K562 (cell line): ENCODE measurements around the gene PACSIN3. TPM values are rescaled to one million over a fixed set of nuclear protein-coding genes. Genes with fewer than 3 reads are reported as not detected.

Source experiments
- ATAC-seq: fragments of 200-7000 bp; cut with Tn5 transposase; 3 replicates; pipeline ENCODE4 v1.9.1; 2020; ENCODE audit warnings: moderate library complexity
- BruUV-seq: library from RNA; stranded (reverse); fragments of 400-500 nt; replicated peaks from 2 replicates; lab custom pipeline; 2021; lab: Mats Ljungman, UMichigan
- CTCF ChIA-PET: fragments of 300-600 bp; formaldehyde crosslinking; extraction: SDS; loops from one replicate; lab custom pipeline; 2021; ENCODE audit warnings: low intra/inter-chr PET ratio; lab: Yijun Ruan, JAX
- POLR2A ChIA-PET: fragments of 300-600, 350-650 bp; sonication (Branson Sonifier 250); formaldehyde crosslinking; extraction: SDS; loops from one replicate; lab custom pipeline; 2021; ENCODE audit warnings: antibody characterized with exemption, inconsistent platforms; lab: Yijun Ruan, JAX
- DNase-seq, 4 experiments: peaks; one replicate each; pipeline versions ENCODE4 v3.0.0 to v3.0.0-alpha.2; 2011 to 2018; ENCODE audit warnings: low spot score in 3 of 4, mixed read lengths in 3 of 4; ENCODE audit errors: extremely low read depth in 1 of 4
- FAIRE-seq: peaks from 2 replicates; lab custom pipeline; 2011; peaks lifted over from hg19 to GRCh38; lab: Jason Lieb, UNC
- H2AFZ ChIP-seq: 2 replicates; pipeline ENCODE4 v1.6.0; 2011; ENCODE audit warnings: low read depth, low read length, control low read depth, inconsistent platforms
- H3K27ac ChIP-seq: fragments of 200-600 bp; 3 replicates; pipeline ENCODE4 v1.8.0; 2011; ENCODE audit warnings: low read depth, mild to moderate bottlenecking, control low read depth, inconsistent platforms, low read length, moderate library complexity, mixed read lengths; ENCODE audit errors: extremely low read depth
- H3K27me3 ChIP-seq, 2 experiments: fragments of 300-600 bp in 1 of 2; 2 replicates in 1 of 2; 3 replicates in 1 of 2; pipeline versions ENCODE4 v1.6.0 to v1.8.0; 2011; ENCODE audit warnings: inconsistent platforms in 2 of 2, low read length in 2 of 2, mild to moderate bottlenecking in 1 of 2, mixed read lengths in 1 of 2, moderate library complexity in 1 of 2; ENCODE audit not compliant: control insufficient read depth in 2 of 2, insufficient read depth in 2 of 2
- H3K36me3 ChIP-seq: fragments of 300-600 bp; 3 replicates; pipeline ENCODE4 v1.8.0; 2011; ENCODE audit warnings: mild to moderate bottlenecking, low read length, inconsistent platforms; ENCODE audit not compliant: control insufficient read depth, insufficient read depth
- H3K4me1 ChIP-seq, 2 experiments: fragments of 200-600 bp in 1 of 2; replicated peaks in 1 of 2; 2 replicates in 1 of 2; 3 replicates in 1 of 2; pipeline versions ENCODE4 v1.5.1 to v1.8.0; 2011; ENCODE audit warnings: inconsistent platforms in 2 of 2, low read length in 2 of 2, mild to moderate bottlenecking in 1 of 2, mixed read lengths in 1 of 2, moderate library complexity in 1 of 2; ENCODE audit not compliant: control insufficient read depth in 2 of 2, insufficient read depth in 2 of 2
- H3K4me2 ChIP-seq: 2 replicates; pipeline ENCODE4 v1.6.1; 2011; ENCODE audit warnings: low read length, control low read depth, inconsistent platforms, mixed read lengths; ENCODE audit not compliant: insufficient read depth
- H3K4me3 ChIP-seq: fragments of 200-600 bp; sonication (generic), shearing (Covaris generic); 2 replicates; pipeline ENCODE4 v1.5.1; 2016; ENCODE audit warnings: control low read depth, inconsistent platforms
- H3K79me2 ChIP-seq: fragments of 200-600 bp; 3 replicates; pipeline ENCODE4 v1.8.0; 2011; ENCODE audit warnings: low read length, inconsistent platforms; ENCODE audit not compliant: control insufficient read depth, insufficient read depth
- H3K9ac ChIP-seq, 2 experiments: 2 replicates each; pipeline versions ENCODE4 v1.6.0 to v1.6.1; 2011; ENCODE audit warnings: low read depth in 2 of 2, low read length in 2 of 2, control low read depth in 1 of 2, inconsistent platforms in 1 of 2, mild to moderate bottlenecking in 1 of 2, mixed read lengths in 1 of 2; ENCODE audit not compliant: insufficient read depth in 1 of 2
- H3K9me1 ChIP-seq: one replicate; pipeline ENCODE4 v1.6.0; 2011; ENCODE audit warnings: inconsistent platforms, mild to moderate bottlenecking, low read length, moderate library complexity; ENCODE audit not compliant: control insufficient read depth, insufficient read depth
- H3K9me3 ChIP-seq: replicated peaks from 2 replicates; pipeline ENCODE4 v1.5.1; 2011; ENCODE audit warnings: low read depth, low read length, inconsistent platforms; ENCODE audit not compliant: control insufficient read depth, insufficient read depth
- H4K20me1 ChIP-seq: replicated peaks from 2 replicates; pipeline ENCODE4 v1.6.1; 2011; ENCODE audit warnings: low read length, inconsistent platforms, mixed read lengths; ENCODE audit not compliant: control insufficient read depth, insufficient read depth
- PRDM10 ChIP-seq: fragments of 450-650 bp; IDR thresholded peaks from 2 replicates; pipeline ENCODE4 v1.6.1; 2018; ENCODE audit not compliant: partially characterized antibody
- SMAD1 ChIP-seq: fragments of 150-350 bp; IDR thresholded peaks from 2 replicates; pipeline ENCODE4 v1.6.1; 2014; ENCODE audit warnings: low read length, low read depth; ENCODE audit not compliant: partially characterized antibody
- STAG1 ChIP-seq: sonication (generic); formaldehyde crosslinking; IDR thresholded peaks from 2 replicates; pipeline ENCODE4 v1.5.0; 2020; ENCODE audit warnings: missing genetic modification reagents, borderline replicate concordance
- ZNF431 ChIP-seq: sonication (generic); formaldehyde crosslinking; IDR thresholded peaks from 2 replicates; pipeline ENCODE4 v1.8.0; 2022; ENCODE audit warnings: mild to moderate bottlenecking, missing genetic modification reagents
- ZNF717 ChIP-seq: fragments of 250-450 bp; sonication (Bioruptor Pico); IDR thresholded peaks from 2 replicates; pipeline ENCODE4 v1.5.0; 2021
- WGBS: fragments of 100-300 bp; shearing (Covaris generic); methylation state at CpG from one replicate; pipeline ENCODE4 v1.1.6; 2016; ENCODE audit warnings: low coverage, mixed read lengths; ENCODE audit not compliant: insufficient coverage; ENCODE audit errors: missing lambda C conversion rate; 5-methylcytosine and 5-hydroxymethylcytosine counted together
- in situ Hi-C: fragments of 300-500 bp; cut with MboI; formaldehyde crosslinking; loops from 4 replicates; pipeline ENCODE4 v1.15.0; 2018; ENCODE audit warnings: inconsistent platforms, mixed read lengths
- intact Hi-C: fragments of 100-400 bp; cut with micrococcal nuclease; formaldehyde crosslinking; loops from 2 replicates; pipeline ENCODE4 v1.14.2; 2022
- polyA plus RNA-seq, 8 experiments: library from polyadenylated mRNA; depleted of rRNA in 4 of 8; stranded (reverse) in 5 of 8; unstranded in 3 of 8; fragments of >200 nt; fragmentation: Nextera tagmentation in 2 of 8; fragmentation: Illumina TruSeq in 1 of 8; extraction: Ambion mirVana in 2 of 8; extraction: Trizol in 1 of 8; gene quantifications; 2 replicates each; pipeline versions ENCODE4 v1.2.1 to v1.2.3, GENCODE V29; 2011 to 2014; ENCODE audit warnings: inconsistent platforms in 1 of 8, missing spikeins in 1 of 8
- total RNA-seq, 7 experiments: library from RNA; depleted of rRNA in 6 of 7; stranded (reverse); fragments of >200 nt in 6 of 7; fragmentation: Illumina TruSeq in 2 of 7; extraction: Trizol in 2 of 7; gene quantifications; 2 replicates each; pipeline versions ENCODE4 v1.2.1 to v1.2.3, GENCODE V29; 2011 to 2021; ENCODE audit warnings: low replicate concordance in 1 of 7

The PACSIN3 gene
- total and polyA plus RNA-seq, 9 of the 15 experiments (the other 6 are each of a cell fraction or from before 2014, with no cell fraction given) = 0.13 to 18.1 (median 7.1) TPM

- no peak overlapping the region for H3K4me2 ChIP-seq
- no TSS peak for BruUV-seq
- H3K4me3 ChIP-seq = no peak overlapping the region
- intact Hi-C loops = loop anchor here (5.0 kb wide), 1 partner anchor 53 kb away; no protein-coding TSS in a partner anchor
- H3K27me3 ChIP-seq = no peaks in the 10 kb centered on the region
- H2AFZ ChIP-seq = no peak overlapping the region
- H3K4me1 ChIP-seq = peaks cover 0 to 5% of the 10 kb centered on the region in 2 experiments; a peak in 1 of 5 replicates
- no peaks in the 10 kb centered on the region for H3K36me3 ChIP-seq
- no peaks in the 10 kb centered on the region for H3K9me3 ChIP-seq
- H3K9ac ChIP-seq = peak overlapping the region in 1 of 2 experiments; percentile 77; a peak in 2 of 4 replicates
- H3K27ac ChIP-seq = no peak overlapping the region
- in situ Hi-C loops = no loop called here
- DNase-seq (no peak), FAIRE-seq (no peak), ATAC-seq (no peak)
- TF ChIP-seq ZNF717 (CRISPR knock-in tag) (no peak), STAG1 (CRISPR knock-in tag) (no peak), PRDM10 (peak; percentile 74), ZNF431 (no peak), SMAD1 (no peak)
- 26% methylated on average over 17 of the region's 18 CpGs for WGBS
- no peaks in the 10 kb centered on the region for H3K9me1 ChIP-seq
- H4K20me1 ChIP-seq = peaks cover 14% of the 10 kb centered on the region; the same call in 1 of the 2 replicates
- ChIA-PET CTCF (interaction anchor here (0.6 to 3.5 kb wide), 2 partner anchors 53 to 265 kb away, joined by 3 to 35 read pairs; no protein-coding TSS in a partner anchor), POLR2A (interaction anchor here (0.5 to 1.5 kb wide), 11 partner anchors 9 to 555 kb away, joined by 3 to 7 read pairs (median 3); no protein-coding TSS in a partner anchor)
- no peaks in the 10 kb centered on the region for H3K79me2 ChIP-seq
These were observed 31.3 kb downstream of the PACSIN3 start for GRCh38 chr11:47154616-47155570.
